ENCODE measurements around the gene TMEM170A. TPM values are rescaled to one million over a fixed set of nuclear protein-coding genes. Genes with fewer than 3 reads are reported as not detected.

The TMEM170A gene
- total and polyA plus RNA-seq, 8 donors: 4.3 to 12.6 (median 8.6) TPM

DNA sequence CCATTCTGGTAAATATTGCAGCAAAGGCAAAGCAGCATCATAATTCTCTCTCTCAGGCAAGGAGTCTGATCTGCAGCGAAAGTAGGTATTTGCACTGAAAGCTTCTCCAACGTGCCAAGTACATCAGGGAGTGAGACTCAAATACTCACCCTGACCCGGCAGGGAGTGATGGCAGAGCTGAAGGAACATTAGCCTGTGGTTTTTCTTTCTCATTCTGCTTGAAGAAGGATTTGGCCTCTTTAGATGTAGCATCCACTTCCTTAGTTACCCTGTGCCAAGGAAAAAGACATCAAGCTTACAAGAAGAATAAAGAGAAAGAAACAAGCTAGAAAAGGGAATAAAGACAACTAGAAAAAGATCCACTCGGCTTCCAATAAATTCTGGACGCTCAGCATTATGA is 69.5 kb downstream of the TMEM170A start:
- 91% methylated on average over 5 of the region's 5 CpGs for WGBS, 2 donors
- no peaks in the 10 kb centered on the region for H3K4me1 ChIP-seq
- no peaks in the 10 kb centered on the region for H3K27me3 ChIP-seq
- TF ChIP-seq, protein P1, sequence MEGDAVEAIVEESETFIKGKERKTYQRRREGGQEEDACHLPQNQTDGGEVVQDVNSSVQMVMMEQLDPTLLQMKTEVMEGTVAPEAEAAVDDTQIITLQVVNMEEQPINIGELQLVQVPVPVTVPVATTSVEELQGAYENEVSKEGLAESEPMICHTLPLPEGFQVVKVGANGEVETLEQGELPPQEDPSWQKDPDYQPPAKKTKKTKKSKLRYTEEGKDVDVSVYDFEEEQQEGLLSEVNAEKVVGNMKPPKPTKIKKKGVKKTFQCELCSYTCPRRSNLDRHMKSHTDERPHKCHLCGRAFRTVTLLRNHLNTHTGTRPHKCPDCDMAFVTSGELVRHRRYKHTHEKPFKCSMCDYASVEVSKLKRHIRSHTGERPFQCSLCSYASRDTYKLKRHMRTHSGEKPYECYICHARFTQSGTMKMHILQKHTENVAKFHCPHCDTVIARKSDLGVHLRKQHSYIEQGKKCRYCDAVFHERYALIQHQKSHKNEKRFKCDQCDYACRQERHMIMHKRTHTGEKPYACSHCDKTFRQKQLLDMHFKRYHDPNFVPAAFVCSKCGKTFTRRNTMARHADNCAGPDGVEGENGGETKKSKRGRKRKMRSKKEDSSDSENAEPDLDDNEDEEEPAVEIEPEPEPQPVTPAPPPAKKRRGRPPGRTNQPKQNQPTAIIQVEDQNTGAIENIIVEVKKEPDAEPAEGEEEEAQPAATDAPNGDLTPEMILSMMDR (IDR thresholded peaks at IDR 0.05): no peak
- intact Hi-C loops (cut with DNase I): no loop called here
- no peak for DNase-seq
- no peak for ATAC-seq
- no peak overlapping the region for H3K4me3 ChIP-seq
- FAIRE-seq: no peak
- no peaks in the 10 kb centered on the region for H3K9me3 ChIP-seq
- peaks cover 0 to 7% (median 0%) of the 10 kb centered on the region in 3 donors for H3K36me3 ChIP-seq
- no peak overlapping the region for H3K27ac ChIP-seq

Other genes with a start within 250 kb of the TMEM170A start
- over 10,000 TPM; 14,339 to 37,242 (median 26,937) TPM for gene CTRB1, start 245.7 kb downstream of the TMEM170A start, total RNA-seq
- over 10,000 TPM; 23,150 to 29,718 TPM for gene CTRB1, start 245.7 kb downstream of the TMEM170A start, polyA plus RNA-seq
- gene BCAR1, start 213.1 kb downstream of the TMEM170A start, total RNA-seq: 10 to 100 TPM; 30.1 to 56.9 (median 40.4) TPM
- 10 to 100 TPM; 60.1 to 66.7 TPM for gene BCAR1, start 213.1 kb downstream of the TMEM170A start, polyA plus RNA-seq
- gene CFDP1, start 31.2 kb downstream of the TMEM170A start, total RNA-seq: 10 to 100 TPM; 19.3 to 28.6 (median 22.1) TPM
- gene CFDP1, start 31.2 kb downstream of the TMEM170A start, polyA plus RNA-seq: 10 to 100 TPM; 33.3 to 57.5 TPM
- under 1 TPM in 5 of 6 donors, not detected in 1; 0.06 to 0.25 (median 0.13) TPM for gene CHST6, start 30.8 kb upstream of the TMEM170A start, total RNA-seq
- gene CHST6, start 30.8 kb upstream of the TMEM170A start, polyA plus RNA-seq: under 1 TPM in 1 of 2 donors, not detected in 1; under 0.01 TPM
- gene CHST5, start 71.4 kb upstream of the TMEM170A start, total RNA-seq: under 1 TPM in 5 of 6 donors, not detected in 1; 0.06 to 0.28 (median 0.13) TPM
- under 1 TPM; 0.15 to 0.16 TPM for gene CHST5, start 71.4 kb upstream of the TMEM170A start, polyA plus RNA-seq
- 1 to 10 TPM; 2.5 to 5.3 (median 4.1) TPM for gene TMEM231, start 91.6 kb upstream of the TMEM170A start, total RNA-seq
- 1 to 10 TPM; 3.0 to 6.6 TPM for gene TMEM231, start 91.6 kb upstream of the TMEM170A start, polyA plus RNA-seq
- gene GABARAPL2, start 101.7 kb upstream of the TMEM170A start, total RNA-seq: 10 to 100 TPM; 29.9 to 61.2 (median 34.3) TPM
- 100 to 1,000 TPM in 1 of 2 donors, 10 to 100 TPM in 1; 44.1 to 117 TPM for gene GABARAPL2, start 101.7 kb upstream of the TMEM170A start, polyA plus RNA-seq
- gene ADAT1, start 158.6 kb upstream of the TMEM170A start, total RNA-seq: 10 to 100 TPM in 5 of 6 donors, 1 to 10 TPM in 1; 9.2 to 20.5 (median 15.9) TPM
- 10 to 100 TPM in 1 of 2 donors, 1 to 10 TPM in 1; 9.4 to 14.4 TPM for gene ADAT1, start 158.6 kb upstream of the TMEM170A start, polyA plus RNA-seq
- 10 to 100 TPM; 51.0 to 70.7 (median 63.3) TPM for gene KARS1, start 183.0 kb upstream of the TMEM170A start, total RNA-seq
- 10 to 100 TPM; 47.2 to 51.5 TPM for gene KARS1, start 183.0 kb upstream of the TMEM170A start, polyA plus RNA-seq
- 10 to 100 TPM; 14.6 to 32.1 (median 20.1) TPM for gene TERF2IP, start 183.1 kb upstream of the TMEM170A start, total RNA-seq
- 10 to 100 TPM; 27.7 to 69.7 TPM for gene TERF2IP, start 183.1 kb upstream of the TMEM170A start, polyA plus RNA-seq
- gene CPHXL2, start 212.3 kb upstream of the TMEM170A start, total RNA-seq: not detected
- gene CPHXL2, start 212.3 kb upstream of the TMEM170A start, polyA plus RNA-seq: not detected
- not detected for gene DUXB, start 236.8 kb upstream of the TMEM170A start, total RNA-seq
- gene DUXB, start 236.8 kb upstream of the TMEM170A start, polyA plus RNA-seq: not detected